ENCODE measurements around the gene SOX8. TPM values are rescaled to one million over a fixed set of nuclear protein-coding genes. Genes with fewer than 3 reads are reported as not detected.

Gene SOX8
- total and polyA plus RNA-seq, 7 donors, result under 0.01 to 3.4 (median 2.7) TPM; not detected in 1

- Histone ChIP-seq H3K9me3 (peaks cover 0 to 4% (median 0%) of the 10 kb centered on the region in 4 donors), H3K4me1 (no peaks in the 10 kb centered on the region), H3K27ac (no peak overlapping the region), H3K27me3 (no peaks in the 10 kb centered on the region), H3K36me3 (peaks cover 0 to 46% (median 4%) of the 10 kb centered on the region in 4 donors), H3K4me3 (no peak overlapping the region)
- intact Hi-C loops (cut with DNase I), result loop anchor here (10.0 kb wide), 1 partner anchor 77 kb away; no protein-coding TSS in a partner anchor
- 63 to 91% methylated on average over 8 of the region's 8 CpGs for WGBS, 2 donors
- no peak for TF ChIP-seq CTCF (IDR thresholded peaks at IDR 0.05)
- TF ChIP-seq POLR2A (IDR thresholded peaks at IDR 0.05), result no peak
- TF ChIP-seq EP300 (IDR thresholded peaks at IDR 0.05), result no peak
- TF ChIP-seq POLR2AphosphoS5 (IDR thresholded peaks at IDR 0.05), result no peak
- no peak for DNase-seq
Observed at GRCh38 chr16:937311-937710, 44.3 kb upstream of the SOX8 start.

GRCh38 chr16:937723-938122 lies 43.8 kb upstream of the SOX8 start:
- no peak for TF ChIP-seq CTCF (IDR thresholded peaks at IDR 0.05)
- no peak for TF ChIP-seq POLR2AphosphoS5 (IDR thresholded peaks at IDR 0.05)
- no peak for TF ChIP-seq EP300 (IDR thresholded peaks at IDR 0.05)
- TF ChIP-seq POLR2A (IDR thresholded peaks at IDR 0.05), result no peak
- Histone ChIP-seq H3K27me3 (no peaks in the 10 kb centered on the region), H3K4me1 (no peaks in the 10 kb centered on the region), H3K4me3 (no peak overlapping the region), H3K9me3 (peaks cover 0 to 4% (median 0%) of the 10 kb centered on the region in 4 donors), H3K27ac (no peak overlapping the region), H3K36me3 (peaks cover 0 to 44% (median 2%) of the 10 kb centered on the region in 4 donors)
- DNase-seq, result no peak
- intact Hi-C loops (cut with DNase I), result loop anchor here (10.0 kb wide), 1 partner anchor 77 kb away; no protein-coding TSS in a partner anchor
- 67 to 74% methylated on average over 6 of the region's 6 CpGs for WGBS, 2 donors

GRCh38 chr16:938136-938535 lies 43.4 kb upstream of the SOX8 start:
- WGBS, 2 donors, result 83 to 97% methylated on average over 16 to 18 of the region's 18 CpGs
- no peak overlapping the region for H3K4me3 ChIP-seq
- no peak for DNase-seq
- intact Hi-C loops (cut with DNase I), result loop anchor here (10.0 kb wide), 1 partner anchor 77 kb away; no protein-coding TSS in a partner anchor
- peaks cover 0 to 4% (median 0%) of the 10 kb centered on the region in 4 donors for H3K9me3 ChIP-seq
- H3K36me3 ChIP-seq, result peaks cover 0 to 40% (median 2%) of the 10 kb centered on the region in 4 donors
- no peaks in the 10 kb centered on the region for H3K4me1 ChIP-seq
- H3K27ac ChIP-seq, result no peak overlapping the region
- no peaks in the 10 kb centered on the region for H3K27me3 ChIP-seq
- TF ChIP-seq POLR2AphosphoS5 (IDR thresholded peaks at IDR 0.05), result no peak
- no peak for TF ChIP-seq POLR2A (IDR thresholded peaks at IDR 0.05)
- TF ChIP-seq EP300 (IDR thresholded peaks at IDR 0.05), result no peak
- no peak for TF ChIP-seq CTCF (IDR thresholded peaks at IDR 0.05)

DNA sequence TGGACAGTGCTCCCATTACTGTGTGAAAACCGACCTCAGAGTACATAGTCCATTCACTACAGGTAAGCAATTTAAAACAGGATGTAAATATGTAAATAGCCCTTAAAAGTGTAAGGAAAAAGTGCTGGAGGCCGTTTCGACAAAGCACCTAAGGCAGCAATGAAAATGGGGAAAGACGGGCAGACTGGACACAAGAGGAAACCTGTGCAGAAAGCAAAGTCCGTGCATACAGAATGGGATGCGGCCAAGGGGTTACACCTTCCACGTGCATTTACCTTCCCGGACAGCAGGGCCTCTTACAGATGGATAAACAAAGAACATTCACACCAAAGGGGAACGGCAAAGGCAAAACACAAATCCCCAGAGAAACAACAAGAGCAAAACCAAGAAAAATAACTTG lies 42.8 kb upstream of the SOX8 start:
- TF ChIP-seq EP300 (IDR thresholded peaks at IDR 0.05) (no peak), CTCF (IDR thresholded peaks at IDR 0.05) (no peak), POLR2AphosphoS5 (IDR thresholded peaks at IDR 0.05) (no peak)
- Histone ChIP-seq H3K36me3 (peaks cover 0 to 34% (median 2%) of the 10 kb centered on the region in 4 donors), H3K4me1 (no peaks in the 10 kb centered on the region), H3K27me3 (no peaks in the 10 kb centered on the region), H3K4me3 (no peak overlapping the region), H3K27ac (no peak overlapping the region), H3K9me3 (peaks cover 0 to 4% (median 0%) of the 10 kb centered on the region in 4 donors)
- DNase-seq, result no peak
- intact Hi-C loops (cut with DNase I), result loop anchor here (10.0 kb wide), 1 partner anchor 76 kb away; no protein-coding TSS in a partner anchor
- 72 to 85% methylated on average over 9 of the region's 9 CpGs for WGBS, 2 donors

DNA sequence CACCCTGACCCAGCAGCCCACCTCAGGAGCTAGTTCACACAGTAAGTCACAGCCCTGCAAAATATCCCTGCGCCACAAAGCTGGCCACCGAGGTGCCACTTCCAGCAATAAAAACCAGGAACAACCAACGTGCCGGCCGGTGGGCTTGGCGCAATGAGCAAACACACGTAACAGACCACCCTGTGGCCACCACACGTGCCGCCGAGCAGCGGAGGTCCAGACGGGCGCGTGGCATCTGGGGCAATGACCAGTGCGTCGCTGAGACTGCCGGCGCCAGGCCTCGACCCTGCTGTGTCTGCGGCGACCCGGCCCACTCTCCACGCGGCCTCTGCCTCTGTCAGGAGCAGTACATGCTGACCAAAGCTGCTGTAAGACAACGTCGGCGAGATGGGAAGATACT lies 42.3 kb upstream of the SOX8 start:
- TF ChIP-seq EP300 (IDR thresholded peaks at IDR 0.05) (no peak), POLR2A (IDR thresholded peaks at IDR 0.05) (no peak), CTCF (IDR thresholded peaks at IDR 0.05) (no peak)
- no peak overlapping the region for H3K27ac ChIP-seq
- intact Hi-C loops (cut with DNase I), result loop anchor here (10.0 kb wide), 1 partner anchor 75 kb away; no protein-coding TSS in a partner anchor
- DNase-seq, result no peak
- 93 to 97% methylated on average over 27 of the region's 27 CpGs for WGBS, 2 donors
- H3K4me1 ChIP-seq, result no peaks in the 10 kb centered on the region
- peaks cover 0 to 4% (median 0%) of the 10 kb centered on the region in 4 donors for H3K9me3 ChIP-seq
- H3K4me3 ChIP-seq, result no peak overlapping the region
- peaks cover 0 to 28% (median 3%) of the 10 kb centered on the region in 4 donors for H3K36me3 ChIP-seq
- H3K27me3 ChIP-seq, result no peaks in the 10 kb centered on the region

Data from sigmoid colon (tissue), 7 donors.